K562 (cell line): Measurements from ENCODE around the gene DPP10.
"Not testable (repeated sequence)": the region's sequence is repeated elsewhere in the genome, so short reads cannot be mapped to it uniquely, and the experiment has no call there.

Experiments
- CEBPB ChIP-seq: fragments of 450-650 bp; IDR thresholded peaks from 2 replicates; pipeline ENCODE4 v1.6.1; 2016; ENCODE audit warnings: missing genetic modification characterization, missing compliant biosample characterization
- FOXA3 ChIP-seq, 2 experiments: fragments of 450-650 bp in 1 of 2; sonication (generic) in 1 of 2; formaldehyde crosslinking; IDR thresholded peaks in 1 of 2; conservative IDR thresholded peaks in 1 of 2; 2 replicates each; pipeline versions ENCODE4 v1.4.0 to v1.8.0; 2020 to 2022; ENCODE audit warnings: mild to moderate bottlenecking in 2 of 2, missing genetic modification reagents in 1 of 2
- MYNN ChIP-seq, 2 experiments: sonication (generic); formaldehyde crosslinking in 1 of 2; IDR thresholded peaks; 2 replicates each; pipeline versions ENCODE4 v1.5.0 to v1.6.1; 2016 to 2020; ENCODE audit warnings: antibody characterized with exemption in 1 of 2, missing genetic modification reagents in 1 of 2
- POLR2A ChIP-seq: fragments of 450-650 bp; conservative IDR thresholded peaks from 2 replicates; pipeline ENCODE4 v1.6.1; 2016
- RAD51 ChIP-seq: fragments of 450-650 bp; IDR thresholded peaks from 2 replicates; pipeline ENCODE4 v1.7.1; 2016; ENCODE audit warnings: low read depth, mild to moderate bottlenecking, borderline replicate concordance
- RFX5 ChIP-seq: IDR thresholded peaks from 2 replicates; pipeline ENCODE4 v1.6.1; 2011; ENCODE audit warnings: low read depth, mild to moderate bottlenecking, improper control_type of control experiment, low read length
- ZNF384 ChIP-seq: IDR thresholded peaks from 2 replicates; pipeline ENCODE4 v1.6.1; 2012; ENCODE audit warnings: low read depth, low read length, improper control_type of control experiment
- TF ChIP-seq, protein P1 (sequence below): fragments of 250-450 bp; sonication (Bioruptor Pico); IDR thresholded peaks from 2 replicates; pipeline ENCODE4 v1.5.0; 2020; ENCODE audit warnings: mild to moderate bottlenecking, borderline replicate concordance
- TF ChIP-seq, protein P2 (sequence below), 2 experiments: fragments of 450-650 bp; formaldehyde crosslinking in 1 of 2; IDR thresholded peaks; 2 replicates each; pipeline versions ENCODE4 v1.4.0 to v1.6.1; 2014 to 2020; ENCODE audit warnings: mild to moderate bottlenecking in 2 of 2, borderline replicate concordance in 1 of 2, low read depth in 1 of 2

DNA sequence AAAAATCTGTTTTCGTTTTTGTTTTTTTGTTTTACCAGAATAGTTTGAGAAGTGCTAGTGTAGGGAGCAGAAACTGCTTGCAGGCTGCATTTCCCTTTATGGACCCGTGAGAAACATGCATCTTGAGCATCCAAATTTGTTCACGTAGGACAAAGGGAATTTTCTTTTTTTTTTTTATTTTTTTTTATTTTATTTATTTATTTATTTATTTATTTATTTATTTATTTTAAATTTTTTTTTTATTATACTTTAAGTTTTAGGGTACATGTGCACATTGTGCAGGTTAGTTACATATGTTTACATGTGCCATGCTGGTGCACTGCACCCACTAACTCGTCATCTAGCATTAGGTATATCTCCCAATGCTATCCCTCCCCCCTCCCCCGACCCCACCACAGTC is 305.7 kb downstream of the DPP10 start:
- not testable (repeated sequence) for TF ChIP-seq CEBPB (tag); ZNF384; MYNN (IDR thresholded peaks at IDR 0.05); MYNN (CRISPR knock-in tag; IDR thresholded peaks at IDR 0.05); RFX5; POLR2A; RAD51; FOXA3 (CRISPR knock-in tag; conservative IDR thresholded peaks at IDR 0.05 in 1 of 2, IDR thresholded peaks at IDR 0.05 in 1 of 2)
- TF ChIP-seq, protein P1, sequence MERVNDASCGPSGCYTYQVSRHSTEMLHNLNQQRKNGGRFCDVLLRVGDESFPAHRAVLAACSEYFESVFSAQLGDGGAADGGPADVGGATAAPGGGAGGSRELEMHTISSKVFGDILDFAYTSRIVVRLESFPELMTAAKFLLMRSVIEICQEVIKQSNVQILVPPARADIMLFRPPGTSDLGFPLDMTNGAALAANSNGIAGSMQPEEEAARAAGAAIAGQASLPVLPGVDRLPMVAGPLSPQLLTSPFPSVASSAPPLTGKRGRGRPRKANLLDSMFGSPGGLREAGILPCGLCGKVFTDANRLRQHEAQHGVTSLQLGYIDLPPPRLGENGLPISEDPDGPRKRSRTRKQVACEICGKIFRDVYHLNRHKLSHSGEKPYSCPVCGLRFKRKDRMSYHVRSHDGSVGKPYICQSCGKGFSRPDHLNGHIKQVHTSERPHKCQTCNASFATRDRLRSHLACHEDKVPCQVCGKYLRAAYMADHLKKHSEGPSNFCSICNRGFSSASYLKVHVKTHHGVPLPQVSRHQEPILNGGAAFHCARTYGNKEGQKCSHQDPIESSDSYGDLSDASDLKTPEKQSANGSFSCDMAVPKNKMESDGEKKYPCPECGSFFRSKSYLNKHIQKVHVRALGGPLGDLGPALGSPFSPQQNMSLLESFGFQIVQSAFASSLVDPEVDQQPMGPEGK, result not testable (repeated sequence)
- TF ChIP-seq, protein P2, sequence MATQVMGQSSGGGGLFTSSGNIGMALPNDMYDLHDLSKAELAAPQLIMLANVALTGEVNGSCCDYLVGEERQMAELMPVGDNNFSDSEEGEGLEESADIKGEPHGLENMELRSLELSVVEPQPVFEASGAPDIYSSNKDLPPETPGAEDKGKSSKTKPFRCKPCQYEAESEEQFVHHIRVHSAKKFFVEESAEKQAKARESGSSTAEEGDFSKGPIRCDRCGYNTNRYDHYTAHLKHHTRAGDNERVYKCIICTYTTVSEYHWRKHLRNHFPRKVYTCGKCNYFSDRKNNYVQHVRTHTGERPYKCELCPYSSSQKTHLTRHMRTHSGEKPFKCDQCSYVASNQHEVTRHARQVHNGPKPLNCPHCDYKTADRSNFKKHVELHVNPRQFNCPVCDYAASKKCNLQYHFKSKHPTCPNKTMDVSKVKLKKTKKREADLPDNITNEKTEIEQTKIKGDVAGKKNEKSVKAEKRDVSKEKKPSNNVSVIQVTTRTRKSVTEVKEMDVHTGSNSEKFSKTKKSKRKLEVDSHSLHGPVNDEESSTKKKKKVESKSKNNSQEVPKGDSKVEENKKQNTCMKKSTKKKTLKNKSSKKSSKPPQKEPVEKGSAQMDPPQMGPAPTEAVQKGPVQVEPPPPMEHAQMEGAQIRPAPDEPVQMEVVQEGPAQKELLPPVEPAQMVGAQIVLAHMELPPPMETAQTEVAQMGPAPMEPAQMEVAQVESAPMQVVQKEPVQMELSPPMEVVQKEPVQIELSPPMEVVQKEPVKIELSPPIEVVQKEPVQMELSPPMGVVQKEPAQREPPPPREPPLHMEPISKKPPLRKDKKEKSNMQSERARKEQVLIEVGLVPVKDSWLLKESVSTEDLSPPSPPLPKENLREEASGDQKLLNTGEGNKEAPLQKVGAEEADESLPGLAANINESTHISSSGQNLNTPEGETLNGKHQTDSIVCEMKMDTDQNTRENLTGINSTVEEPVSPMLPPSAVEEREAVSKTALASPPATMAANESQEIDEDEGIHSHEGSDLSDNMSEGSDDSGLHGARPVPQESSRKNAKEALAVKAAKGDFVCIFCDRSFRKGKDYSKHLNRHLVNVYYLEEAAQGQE (IDR thresholded peaks at IDR 0.05; ENCODE audit: borderline replicate concordance), result not testable (repeated sequence)
- TF ChIP-seq, protein P2 (CRISPR knock-in tag; IDR thresholded peaks at IDR 0.05; ENCODE audit: low read depth), result not testable (repeated sequence)
